Thoracic aorta (tissue), 2 donors: Measurements from ENCODE around the gene SNTG2. TPM values are rescaled to one million over a fixed set of nuclear protein-coding genes. Genes with fewer than 3 reads are reported as not detected.

Experiments
- ATAC-seq: fragments of 150-250 bp; one replicate; pipeline ENCODE4 v1.8.0; 2017; ENCODE audit warnings: low read depth; ENCODE audit not compliant: insufficient number of reproducible peaks, low FRiP score
- DNase-seq: peaks from one replicate; pipeline ENCODE4 v3.0.0-alpha.2; 2020; ENCODE audit warnings: low spot score
- H3K27ac ChIP-seq, 2 donors: fragments of 200-600 bp; sonication (generic); 1 replicate in 1 of 2; 2 replicates in 1 of 2; pipeline ENCODE4 v1.5.1; 2016; ENCODE audit warnings: mild to moderate bottlenecking in 2 of 2, moderate library complexity in 2 of 2
- H3K27me3 ChIP-seq: fragments of 200-600 bp; sonication (generic); replicated peaks from 2 replicates; pipeline ENCODE4 v1.6.0; 2016; ENCODE audit warnings: mild to moderate bottlenecking; ENCODE audit not compliant: insufficient read depth
- H3K36me3 ChIP-seq: fragments of 200-600 bp; sonication (generic); one replicate; pipeline ENCODE4 v1.5.1; 2016
- H3K4me1 ChIP-seq, 2 donors: fragments of 200-600 bp; sonication (generic); 1 replicate in 1 of 2; 2 replicates in 1 of 2; pipeline versions ENCODE4 v1.5.1 to v1.6.0; 2016; ENCODE audit warnings: low read depth in 2 of 2, mild to moderate bottlenecking in 1 of 2; ENCODE audit not compliant: control insufficient read depth in 1 of 2
- H3K4me3 ChIP-seq: fragments of 200-600 bp; sonication (generic); 2 replicates; pipeline ENCODE4 v1.5.1; 2016; ENCODE audit warnings: mild to moderate bottlenecking
- H3K9me3 ChIP-seq: fragments of 200-600 bp; sonication (generic); 2 replicates; pipeline ENCODE4 v1.5.1; 2016
- CTCF ChIP-seq: fragments of 200-600 bp; sonication (generic); IDR thresholded peaks from one replicate; pipeline ENCODE4 v1.5.1; 2019; ENCODE audit warnings: antibody characterized with exemption
- total RNA-seq, 2 donors: library from RNA; depleted of rRNA; stranded (reverse); fragments of >200 nt; gene quantifications; one replicate each; pipeline versions ENCODE4 v1.1.0 to v1.2.3, GENCODE V29; 2016

The SNTG2 gene
- total RNA-seq, 2 donors from 2014 or later = 8.9 to 18.6 TPM

- TF ChIP-seq CTCF = no peak
- DNase-seq (no peak), ATAC-seq (no peak)
- Histone ChIP-seq H3K27me3 (no peaks in the 10 kb centered on the region), H3K27ac (no peak overlapping the region), H3K4me3 (no peak overlapping the region), H3K9me3 (no peaks in the 10 kb centered on the region), H3K36me3 (no peaks in the 10 kb centered on the region), H3K4me1 (no peaks in the 10 kb centered on the region)
Observed at GRCh38 chr2:1046067-1046466, 95.4 kb downstream of the SNTG2 start.

DNA sequence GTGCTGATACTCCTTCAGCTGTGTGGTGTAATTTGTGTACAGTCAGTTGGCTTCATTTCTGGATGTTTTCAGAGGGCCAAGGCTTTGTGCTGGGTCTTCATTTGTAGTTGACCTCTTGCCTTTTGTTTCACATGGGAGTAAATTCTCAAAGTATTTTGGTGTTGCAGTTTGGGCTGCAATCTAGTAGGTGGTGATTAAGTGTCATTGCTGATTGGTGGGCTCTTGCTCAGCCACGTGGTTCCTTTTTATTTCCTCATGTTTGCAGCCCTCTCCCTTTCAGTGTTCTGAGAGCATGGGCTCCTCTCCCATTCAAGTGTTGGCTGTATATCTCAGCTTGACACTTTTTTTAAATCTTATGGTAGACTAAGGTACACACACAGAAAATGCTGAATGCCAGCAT lies 96.8 kb downstream of the SNTG2 start:
- DNase-seq (no peak), ATAC-seq (no peak)
- no peak for TF ChIP-seq CTCF
- no peaks in the 10 kb centered on the region for H3K9me3 ChIP-seq
- H3K4me3 ChIP-seq = no peak overlapping the region
- no peak overlapping the region for H3K27ac ChIP-seq
- no peaks in the 10 kb centered on the region for H3K27me3 ChIP-seq
- H3K36me3 ChIP-seq = no peaks in the 10 kb centered on the region
- H3K4me1 ChIP-seq = no peaks in the 10 kb centered on the region

DNA sequence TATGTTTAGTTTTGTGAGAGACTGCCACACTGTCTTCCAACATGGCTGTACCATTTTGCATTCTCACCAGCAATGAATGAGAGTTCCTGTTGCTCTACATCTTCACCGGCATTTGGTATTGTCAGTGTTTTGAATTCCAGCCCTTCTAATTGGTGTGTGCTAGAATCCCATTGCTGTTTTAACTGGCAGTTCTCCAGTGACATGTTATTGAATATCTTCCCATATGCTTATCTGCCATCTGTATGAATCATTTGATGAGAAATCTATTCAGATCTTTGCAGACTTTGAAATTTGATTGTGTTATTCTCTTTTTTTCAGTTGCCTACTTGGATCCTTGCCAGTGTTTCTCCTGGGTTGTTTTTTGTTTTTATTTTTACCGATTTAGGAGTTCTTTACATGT lies 99.0 kb downstream of the SNTG2 start:
- no peak for ATAC-seq
- no peak for TF ChIP-seq CTCF
- Histone ChIP-seq H3K27me3 (no peaks in the 10 kb centered on the region), H3K4me1 (no peaks in the 10 kb centered on the region), H3K9me3 (no peaks in the 10 kb centered on the region), H3K27ac (no peak overlapping the region), H3K4me3 (no peak overlapping the region), H3K36me3 (no peaks in the 10 kb centered on the region)
- DNase-seq = no peak

DNA sequence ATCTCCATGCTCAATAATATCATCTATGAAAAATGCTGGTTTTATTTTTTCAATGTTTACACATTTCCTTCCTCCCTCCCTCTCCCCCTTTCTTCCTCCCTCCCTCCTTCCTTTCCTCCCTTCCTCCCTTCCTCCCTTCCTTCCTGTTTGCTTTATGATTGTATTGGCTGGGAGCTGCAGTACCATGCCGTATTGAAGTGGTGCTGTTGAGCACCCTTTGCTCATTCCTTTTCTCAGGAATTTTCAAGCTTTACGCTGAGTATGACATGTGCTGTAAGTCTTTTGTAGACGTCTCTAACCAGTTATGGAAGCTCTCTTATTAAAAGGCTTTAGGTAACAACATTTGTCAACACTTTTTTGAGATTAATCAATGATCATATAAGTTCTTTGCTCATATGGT lies 100.4 kb downstream of the SNTG2 start:
- Histone ChIP-seq H3K4me3 (no peak overlapping the region), H3K27me3 (no peaks in the 10 kb centered on the region), H3K36me3 (no peaks in the 10 kb centered on the region), H3K27ac (no peak overlapping the region), H3K4me1 (no peaks in the 10 kb centered on the region), H3K9me3 (no peaks in the 10 kb centered on the region)
- ATAC-seq = no peak
- DNase-seq = no peak
- no peak for TF ChIP-seq CTCF

DNA sequence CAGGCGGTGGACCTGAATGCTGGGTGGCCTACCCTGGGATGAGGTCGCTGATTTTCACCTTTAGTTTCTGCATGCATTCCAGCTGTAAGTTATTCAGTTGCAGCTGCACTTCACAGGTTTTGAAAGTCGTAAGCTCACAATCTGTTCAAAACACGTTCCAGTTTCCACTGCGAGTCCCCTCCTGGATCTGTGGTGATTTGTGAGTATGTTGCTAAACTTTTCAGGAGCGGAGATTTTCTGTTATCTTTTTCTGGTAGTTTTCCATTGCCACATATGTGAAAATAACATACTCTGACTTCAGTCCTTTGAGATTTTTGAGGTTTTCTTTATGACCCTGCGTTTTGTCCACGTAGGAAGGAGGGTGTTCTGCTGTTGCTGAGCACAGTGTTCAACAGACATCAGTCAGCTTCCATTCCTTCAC lies 102.1 kb downstream of the SNTG2 start:
- DNase-seq (no peak), ATAC-seq (no peak)
- no peaks in the 10 kb centered on the region for H3K4me1 ChIP-seq
- H3K9me3 ChIP-seq = no peaks in the 10 kb centered on the region
- no peaks in the 10 kb centered on the region for H3K27me3 ChIP-seq
- TF ChIP-seq CTCF = no peak
- no peak overlapping the region for H3K4me3 ChIP-seq
- no peak overlapping the region for H3K27ac ChIP-seq
- no peaks in the 10 kb centered on the region for H3K36me3 ChIP-seq
